GM12878 (cell line): Measurements from ENCODE around the gene TRPM3. TPM values are rescaled to one million over a fixed set of nuclear protein-coding genes. Genes with fewer than 3 reads are reported as not detected.
A peak's percentile ranks its signal among the peaks of the same experiment; 100 is the strongest.

Experiments
- ATAC-seq: fragments of 200-7000 bp; cut with Tn5 transposase; 3 replicates; pipeline ENCODE4 v1.9.1; 2020; ENCODE audit warnings: mild to moderate bottlenecking, moderate library complexity
- BruUV-seq: library from RNA; stranded (reverse); fragments of 400-500 nt; replicated peaks from 2 replicates; lab custom pipeline; 2021; lab: Mats Ljungman, UMichigan
- CTCF ChIA-PET: fragments of 300-600 bp; sonication (Branson Sonifier 250); formaldehyde crosslinking; extraction: SDS; loops from one replicate; lab custom pipeline; 2021; ENCODE audit warnings: inconsistent platforms; lab: Yijun Ruan, JAX
- POLR2A ChIA-PET: fragments of 350-600 bp; formaldehyde crosslinking; extraction: SDS; loops from one replicate; lab custom pipeline; 2021; ENCODE audit warnings: inconsistent platforms; lab: Charles Lee
- RAD21 ChIA-PET: fragments of 300-600 bp; sonication (Branson Sonifier 250); formaldehyde crosslinking; loops from one replicate; lab custom pipeline; 2023; ENCODE audit warnings: antibody characterized with exemption; ENCODE audit not compliant: unreplicated experiment; lab: Charles Lee
- SMC1A ChIA-PET: fragments of 300-600 bp; sonication (Branson Sonifier 250); formaldehyde crosslinking; loops from one replicate; lab custom pipeline; 2023; ENCODE audit not compliant: unreplicated experiment, uncharacterized antibody; lab: Charles Lee
- DNase-seq: peaks from one replicate; pipeline ENCODE4 v3.0.0-alpha.2; 2011; ENCODE audit warnings: low read depth, low spot score
- FAIRE-seq: peaks from 3 replicates; lab custom pipeline; 2011; peaks lifted over from hg19 to GRCh38; lab: Jason Lieb, UNC
- H2AFZ ChIP-seq: 2 replicates; pipeline ENCODE4 v1.6.0; 2011; ENCODE audit warnings: low read depth, low read length, control low read depth; ENCODE audit not compliant: control insufficient read depth
- H3K27ac ChIP-seq: 2 replicates; pipeline ENCODE4 v1.5.1; 2011; ENCODE audit warnings: control low read depth; ENCODE audit not compliant: control insufficient read depth, insufficient read depth
- H3K27me3 ChIP-seq, 2 experiments: replicated peaks in 1 of 2; 2 replicates each; pipeline versions ENCODE4 v1.6.0 to v1.6.1; 2011; ENCODE audit warnings: low read length in 1 of 2; ENCODE audit not compliant: control insufficient read depth in 2 of 2, insufficient read depth in 2 of 2
- H3K36me3 ChIP-seq, 2 experiments: 2 replicates each; pipeline ENCODE4 v1.5.1; 2011; ENCODE audit warnings: low read length in 1 of 2; ENCODE audit not compliant: control insufficient read depth in 2 of 2, insufficient read depth in 2 of 2
- H3K4me1 ChIP-seq: 2 replicates; pipeline ENCODE4 v1.6.1; 2011; ENCODE audit warnings: mild to moderate bottlenecking, low read length, moderate library complexity, mixed read lengths; ENCODE audit not compliant: control insufficient read depth, insufficient read depth
- H3K4me2 ChIP-seq: 2 replicates; pipeline ENCODE4 v1.6.0; 2011; ENCODE audit warnings: control low read depth; ENCODE audit not compliant: control insufficient read depth, insufficient read depth
- H3K4me3 ChIP-seq: fragments of 200-600 bp; sonication (generic); 2 replicates; pipeline ENCODE4 v1.5.1; 2016
- H3K79me2 ChIP-seq: 2 replicates; pipeline ENCODE4 v1.6.0; 2011; ENCODE audit warnings: low read length; ENCODE audit not compliant: control insufficient read depth, insufficient read depth
- H3K9ac ChIP-seq: 2 replicates; pipeline ENCODE4 v1.8.0; 2011; ENCODE audit warnings: low read length, control low read depth, mixed read lengths; ENCODE audit not compliant: control insufficient read depth, insufficient read depth
- H3K9me3 ChIP-seq: replicated peaks from 3 replicates; pipeline ENCODE4 v1.5.1; 2011; ENCODE audit warnings: mild to moderate bottlenecking, low read length; ENCODE audit not compliant: control insufficient read depth, insufficient read depth
- H4K20me1 ChIP-seq: 2 replicates; pipeline ENCODE4 v1.6.0; 2011; ENCODE audit not compliant: control insufficient read depth, insufficient read depth
- E2F4 ChIP-seq: IDR thresholded peaks from 2 replicates; pipeline ENCODE4 v1.6.1; 2012; ENCODE audit warnings: low read depth, low read length, improper control_type of control experiment
- ESRRA ChIP-seq: IDR thresholded peaks from 2 replicates; pipeline ENCODE4 v1.6.1; 2012; ENCODE audit warnings: mild to moderate bottlenecking, low read length, improper control_type of control experiment
- EZH2 ChIP-seq: IDR thresholded peaks from 2 replicates; pipeline ENCODE4 v1.6.1; 2012; ENCODE audit warnings: low read depth, mild to moderate bottlenecking, control low read depth, inconsistent platforms, low read length, borderline replicate concordance; ENCODE audit not compliant: control insufficient read depth
- IKZF2 ChIP-seq, 2 experiments: fragments of 450-650 bp; IDR thresholded peaks; 2 replicates each; pipeline ENCODE4 v1.6.1; 2017; ENCODE audit warnings: mild to moderate bottlenecking in 2 of 2, moderate library complexity in 2 of 2
- MTA2 ChIP-seq: fragments of 450-650 bp; IDR thresholded peaks from 2 replicates; pipeline ENCODE4 v1.6.1; 2016; ENCODE audit warnings: low read depth, mild to moderate bottlenecking, moderate library complexity
- NFXL1 ChIP-seq: fragments of 450-650 bp; IDR thresholded peaks from 2 replicates; pipeline ENCODE4 v1.6.1; 2017; ENCODE audit warnings: antibody characterized with exemption, mild to moderate bottlenecking, borderline replicate concordance
- PML ChIP-seq: IDR thresholded peaks from 2 replicates; pipeline ENCODE4 v1.6.1; 2012; ENCODE audit warnings: low read length, inconsistent platforms
- POLR2A ChIP-seq: IDR thresholded peaks from 2 replicates; pipeline ENCODE4 v1.6.1; 2011; ENCODE audit warnings: low read depth, mild to moderate bottlenecking, low read length
- SMAD1 ChIP-seq: fragments of 450-650 bp; IDR thresholded peaks from 2 replicates; pipeline ENCODE4 v1.6.1; 2018; ENCODE audit warnings: mild to moderate bottlenecking, low read depth; ENCODE audit not compliant: partially characterized antibody
- SMC3 ChIP-seq: IDR thresholded peaks from 2 replicates; pipeline ENCODE4 v1.6.1; 2011; ENCODE audit warnings: low read length, improper control_type of control experiment, borderline replicate concordance
- WGBS: methylation state at CpG from one replicate; pipeline ENCODE4 v1.1.6; 2016; ENCODE audit warnings: low lambda C conversion rate; ENCODE audit not compliant: insufficient replicate concordance, insufficient coverage; ENCODE audit errors: missing lambda C conversion rate; 5-methylcytosine and 5-hydroxymethylcytosine counted together
- in situ Hi-C: fragments of 300-500 bp; cut with MboI; formaldehyde crosslinking; loops from 9 replicates; pipeline ENCODE4 v1.14.3; 2018; ENCODE audit warnings: mixed read lengths
- intact Hi-C: fragments of 100-400 bp; cut with micrococcal nuclease; formaldehyde crosslinking; loops from one replicate; pipeline ENCODE4 v1.14.2; 2022; ENCODE audit not compliant: unreplicated experiment
- polyA plus RNA-seq, 11 experiments: library from polyadenylated mRNA; depleted of rRNA in 4 of 11; unstranded in 6 of 11; stranded (reverse) in 5 of 11; fragments of >200 nt; fragmentation: Nextera tagmentation in 4 of 11; fragmentation: Illumina TruSeq in 1 of 11; extraction: Ambion mirVana in 4 of 11; extraction: Trizol in 1 of 11; gene quantifications; 1 replicate in 1 of 11; 2 replicates in 10 of 11; pipeline versions ENCODE4 v1.2.1 to v1.2.3, GENCODE V29; 2011 to 2016; ENCODE audit warnings: inconsistent platforms in 2 of 11, missing spikeins in 2 of 11, low read depth in 1 of 11
- total RNA-seq, 4 experiments: library from RNA; depleted of rRNA in 3 of 4; stranded (reverse); fragments of >200 nt in 3 of 4; fragmentation: Illumina TruSeq in 1 of 4; extraction: Trizol in 1 of 4; gene quantifications; 2 replicates each; pipeline versions ENCODE4 v1.2.1 to v1.2.3, GENCODE V29; 2013 to 2021
- TF ChIP-seq, protein P1 (sequence below): fragments of 450-650 bp; conservative IDR thresholded peaks from 2 replicates; pipeline ENCODE4 v1.6.1; 2017; ENCODE audit warnings: mild to moderate bottlenecking, moderate library complexity
- TF ChIP-seq, protein P2 (sequence below): IDR thresholded peaks from 2 replicates; pipeline ENCODE4 v1.6.1; 2012; ENCODE audit warnings: low read length, inconsistent platforms
- TF ChIP-seq, protein P3 (sequence below): fragments of 450-650 bp; IDR thresholded peaks from 2 replicates; pipeline ENCODE4 v1.6.1; 2017; ENCODE audit warnings: antibody characterized with exemption, mild to moderate bottlenecking, moderate library complexity

The TRPM3 gene
- total and polyA plus RNA-seq, 10 of the 15 experiments (the other 5 are each of a cell fraction or from before 2014, with no cell fraction given), result not detected

GRCh38 chr9:70563010-70563409 lies 558.4 kb downstream of the TRPM3 start:
- ATAC-seq (no peak), FAIRE-seq (no peak), DNase-seq (no peak)
- Histone ChIP-seq H3K4me3 (no peak overlapping the region), H2AFZ (no peak overlapping the region), H3K9ac (no peak overlapping the region), H4K20me1 (no peaks in the 10 kb centered on the region), H3K9me3 (no peaks in the 10 kb centered on the region; the same call in 2 of the 3 replicates), H3K27ac (peak overlapping the region; percentile 48), H3K4me1 (peaks cover 20% of the 10 kb centered on the region), H3K4me2 (peak overlapping the region; percentile 83), H3K79me2 (no peaks in the 10 kb centered on the region), H3K36me3 (no peaks in the 10 kb centered on the region), H3K27me3 (no peaks in the 10 kb centered on the region)
- in situ Hi-C loops, result no loop called here
- BruUV-seq, result no TSS peak
- WGBS, result 51% methylated on average over 4 of the region's 4 CpGs
- RAD21 ChIA-PET, result interaction anchor here (2.2 to 3.7 kb wide), 2 partner anchors 39 to 43 kb away, joined by 11 to 19 read pairs; no protein-coding TSS in a partner anchor
- intact Hi-C loops, result loop anchor here (5.0 kb wide), 1 partner anchor 151 kb away; the partner anchor contains the start of gene KLF9
- POLR2A ChIA-PET, result interaction anchor here (3.2 kb wide), 1 partner anchor 43 kb away, joined by 10 read pairs; no protein-coding TSS in a partner anchor
- CTCF ChIA-PET, result interaction anchor here (0.8 to 2.5 kb wide), 4 partner anchors 10 to 222 kb away, joined by 3 to 13 read pairs (median 4); no protein-coding TSS in a partner anchor
- SMC1A ChIA-PET, result interaction anchor here (0.6 to 6.2 kb wide), 10 partner anchors 9 to 291 kb away, joined by 3 to 41 read pairs (median 4); no protein-coding TSS in a partner anchor
- TF ChIP-seq E2F4, result no peak
- no peak for TF ChIP-seq NFXL1
- TF ChIP-seq SMAD1, result no peak
- no peak for TF ChIP-seq IKZF2 (IDR thresholded peaks at IDR 0.05)
- TF ChIP-seq, protein P1, sequence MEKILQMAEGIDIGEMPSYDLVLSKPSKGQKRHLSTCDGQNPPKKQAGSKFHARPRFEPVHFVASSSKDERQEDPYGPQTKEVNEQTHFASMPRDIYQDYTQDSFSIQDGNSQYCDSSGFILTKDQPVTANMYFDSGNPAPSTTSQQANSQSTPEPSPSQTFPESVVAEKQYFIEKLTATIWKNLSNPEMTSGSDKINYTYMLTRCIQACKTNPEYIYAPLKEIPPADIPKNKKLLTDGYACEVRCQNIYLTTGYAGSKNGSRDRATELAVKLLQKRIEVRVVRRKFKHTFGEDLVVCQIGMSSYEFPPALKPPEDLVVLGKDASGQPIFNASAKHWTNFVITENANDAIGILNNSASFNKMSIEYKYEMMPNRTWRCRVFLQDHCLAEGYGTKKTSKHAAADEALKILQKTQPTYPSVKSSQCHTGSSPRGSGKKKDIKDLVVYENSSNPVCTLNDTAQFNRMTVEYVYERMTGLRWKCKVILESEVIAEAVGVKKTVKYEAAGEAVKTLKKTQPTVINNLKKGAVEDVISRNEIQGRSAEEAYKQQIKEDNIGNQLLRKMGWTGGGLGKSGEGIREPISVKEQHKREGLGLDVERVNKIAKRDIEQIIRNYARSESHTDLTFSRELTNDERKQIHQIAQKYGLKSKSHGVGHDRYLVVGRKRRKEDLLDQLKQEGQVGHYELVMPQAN, result no peak
- TF ChIP-seq, protein P2, sequence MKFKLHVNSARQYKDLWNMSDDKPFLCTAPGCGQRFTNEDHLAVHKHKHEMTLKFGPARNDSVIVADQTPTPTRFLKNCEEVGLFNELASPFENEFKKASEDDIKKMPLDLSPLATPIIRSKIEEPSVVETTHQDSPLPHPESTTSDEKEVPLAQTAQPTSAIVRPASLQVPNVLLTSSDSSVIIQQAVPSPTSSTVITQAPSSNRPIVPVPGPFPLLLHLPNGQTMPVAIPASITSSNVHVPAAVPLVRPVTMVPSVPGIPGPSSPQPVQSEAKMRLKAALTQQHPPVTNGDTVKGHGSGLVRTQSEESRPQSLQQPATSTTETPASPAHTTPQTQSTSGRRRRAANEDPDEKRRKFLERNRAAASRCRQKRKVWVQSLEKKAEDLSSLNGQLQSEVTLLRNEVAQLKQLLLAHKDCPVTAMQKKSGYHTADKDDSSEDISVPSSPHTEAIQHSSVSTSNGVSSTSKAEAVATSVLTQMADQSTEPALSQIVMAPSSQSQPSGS, result no peak
- TF ChIP-seq, protein P3, sequence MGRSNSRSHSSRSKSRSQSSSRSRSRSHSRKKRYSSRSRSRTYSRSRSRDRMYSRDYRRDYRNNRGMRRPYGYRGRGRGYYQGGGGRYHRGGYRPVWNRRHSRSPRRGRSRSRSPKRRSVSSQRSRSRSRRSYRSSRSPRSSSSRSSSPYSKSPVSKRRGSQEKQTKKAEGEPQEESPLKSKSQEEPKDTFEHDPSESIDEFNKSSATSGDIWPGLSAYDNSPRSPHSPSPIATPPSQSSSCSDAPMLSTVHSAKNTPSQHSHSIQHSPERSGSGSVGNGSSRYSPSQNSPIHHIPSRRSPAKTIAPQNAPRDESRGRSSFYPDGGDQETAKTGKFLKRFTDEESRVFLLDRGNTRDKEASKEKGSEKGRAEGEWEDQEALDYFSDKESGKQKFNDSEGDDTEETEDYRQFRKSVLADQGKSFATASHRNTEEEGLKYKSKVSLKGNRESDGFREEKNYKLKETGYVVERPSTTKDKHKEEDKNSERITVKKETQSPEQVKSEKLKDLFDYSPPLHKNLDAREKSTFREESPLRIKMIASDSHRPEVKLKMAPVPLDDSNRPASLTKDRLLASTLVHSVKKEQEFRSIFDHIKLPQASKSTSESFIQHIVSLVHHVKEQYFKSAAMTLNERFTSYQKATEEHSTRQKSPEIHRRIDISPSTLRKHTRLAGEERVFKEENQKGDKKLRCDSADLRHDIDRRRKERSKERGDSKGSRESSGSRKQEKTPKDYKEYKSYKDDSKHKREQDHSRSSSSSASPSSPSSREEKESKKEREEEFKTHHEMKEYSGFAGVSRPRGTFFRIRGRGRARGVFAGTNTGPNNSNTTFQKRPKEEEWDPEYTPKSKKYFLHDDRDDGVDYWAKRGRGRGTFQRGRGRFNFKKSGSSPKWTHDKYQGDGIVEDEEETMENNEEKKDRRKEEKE, result no peak
- TF ChIP-seq SMC3, result no peak
- no peak for TF ChIP-seq ESRRA
- TF ChIP-seq PML, result no peak
- TF ChIP-seq MTA2, result no peak
- TF ChIP-seq POLR2A, result no peak
- no peak for TF ChIP-seq EZH2
